Hepatocyte (in vitro differentiated cells): ENCODE measurements around the gene SCARF2.

Experiments
- CTCF ChIP-seq: fragments of 200-600 bp; sonication (generic); IDR thresholded peaks from 2 replicates; pipeline ENCODE4 v1.5.1; 2016; ENCODE audit warnings: antibody characterized with exemption, mild to moderate bottlenecking; ENCODE audit not compliant: poor library complexity
- EZH2 ChIP-seq: fragments of 200-600 bp; sonication (generic); IDR thresholded peaks from 2 replicates; pipeline ENCODE4 v1.6.1; 2016; ENCODE audit warnings: antibody characterized with exemption, mild to moderate bottlenecking, borderline replicate concordance
- EZH2phosphoT487 ChIP-seq: fragments of 200-600 bp; sonication (generic); IDR thresholded peaks from one replicate; pipeline ENCODE4 v1.6.1; 2018; ENCODE audit warnings: antibody characterized with exemption, mild to moderate bottlenecking, low read depth, moderate library complexity; ENCODE audit not compliant: unreplicated experiment, severe bottlenecking

- no peak for TF ChIP-seq CTCF
- TF ChIP-seq EZH2: no peak
- no peak for TF ChIP-seq EZH2phosphoT487
Observed at GRCh38 chr22:20384865-20385264, 52.8 kb downstream of the SCARF2 start.
